Measurements from ENCODE around the gene INSIG1.

DNA sequence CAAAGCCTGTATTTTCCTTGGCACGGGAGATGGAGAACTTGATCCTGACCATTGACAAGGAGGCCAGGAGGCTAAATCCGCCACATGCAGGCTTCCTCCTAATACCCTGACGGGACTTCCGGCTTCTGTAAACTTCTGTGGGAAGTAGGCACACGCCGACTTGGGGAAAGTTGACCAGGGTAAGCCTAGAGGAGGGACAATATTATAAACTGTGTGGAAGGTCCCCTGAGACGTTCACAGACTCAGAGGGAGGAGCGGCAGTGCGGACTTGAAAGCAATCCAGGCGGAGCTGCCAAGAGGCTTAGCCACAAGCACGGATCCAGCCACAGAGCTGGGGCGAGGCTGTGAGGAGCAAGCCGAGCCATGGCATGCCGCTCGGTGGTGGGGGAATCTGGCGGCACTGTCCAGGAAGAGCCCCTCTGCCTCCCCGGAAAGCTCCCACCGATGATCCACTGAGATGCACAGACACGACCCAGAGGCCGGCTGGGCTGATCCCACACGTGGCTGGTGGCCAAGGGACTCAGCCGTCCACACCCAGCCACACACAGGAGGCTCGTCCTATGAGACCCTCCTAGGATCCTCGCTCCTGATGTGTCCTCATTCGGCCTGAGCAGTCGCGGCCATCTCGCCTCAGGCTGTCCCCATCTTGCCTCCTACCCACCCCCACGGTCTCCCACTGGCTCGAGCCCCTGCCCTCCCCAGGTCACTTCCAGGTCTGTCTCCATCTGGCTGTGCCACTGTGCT, 40.0 kb upstream of the INSIG1 start:
- TF ChIP-seq, protein P1, sequence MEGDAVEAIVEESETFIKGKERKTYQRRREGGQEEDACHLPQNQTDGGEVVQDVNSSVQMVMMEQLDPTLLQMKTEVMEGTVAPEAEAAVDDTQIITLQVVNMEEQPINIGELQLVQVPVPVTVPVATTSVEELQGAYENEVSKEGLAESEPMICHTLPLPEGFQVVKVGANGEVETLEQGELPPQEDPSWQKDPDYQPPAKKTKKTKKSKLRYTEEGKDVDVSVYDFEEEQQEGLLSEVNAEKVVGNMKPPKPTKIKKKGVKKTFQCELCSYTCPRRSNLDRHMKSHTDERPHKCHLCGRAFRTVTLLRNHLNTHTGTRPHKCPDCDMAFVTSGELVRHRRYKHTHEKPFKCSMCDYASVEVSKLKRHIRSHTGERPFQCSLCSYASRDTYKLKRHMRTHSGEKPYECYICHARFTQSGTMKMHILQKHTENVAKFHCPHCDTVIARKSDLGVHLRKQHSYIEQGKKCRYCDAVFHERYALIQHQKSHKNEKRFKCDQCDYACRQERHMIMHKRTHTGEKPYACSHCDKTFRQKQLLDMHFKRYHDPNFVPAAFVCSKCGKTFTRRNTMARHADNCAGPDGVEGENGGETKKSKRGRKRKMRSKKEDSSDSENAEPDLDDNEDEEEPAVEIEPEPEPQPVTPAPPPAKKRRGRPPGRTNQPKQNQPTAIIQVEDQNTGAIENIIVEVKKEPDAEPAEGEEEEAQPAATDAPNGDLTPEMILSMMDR (conservative IDR thresholded peaks at IDR 0.05), result no peak
- TF ChIP-seq EZH2 (IDR thresholded peaks at IDR 0.05; ENCODE audit: low read depth), result no peak

Data from PC-9 (cell line).